GM12865 (cell line): ENCODE data around the gene RIMKLA.

ENCODE experiments used
- DNase-seq: peaks from one replicate; pipeline ENCODE4 v3.0.0; 2010; ENCODE audit warnings: low read depth
- H3K4me3 ChIP-seq: 2 replicates; pipeline ENCODE4 v1.5.1; 2011; ENCODE audit warnings: mild to moderate bottlenecking, low read depth, low read length, control low read depth
- CTCF ChIP-seq: IDR thresholded peaks from 2 replicates; pipeline ENCODE4 v1.5.1; 2011; ENCODE audit warnings: low read length, control low read depth, low read depth, inconsistent platforms; ENCODE audit not compliant: insufficient read depth; ENCODE audit errors: missing control alignments

RIMKLA gene

GRCh38 chr1:42370876-42371549 lies 9.6 kb upstream of the RIMKLA start:
- no peak for DNase-seq
- no peak overlapping the region for H3K4me3 ChIP-seq
- no peak for TF ChIP-seq CTCF

GRCh38 chr1:42372796-42373195 lies 7.8 kb upstream of the RIMKLA start:
- H3K4me3 ChIP-seq, result no peak overlapping the region
- no peak for TF ChIP-seq CTCF
- no peak for DNase-seq

DNA sequence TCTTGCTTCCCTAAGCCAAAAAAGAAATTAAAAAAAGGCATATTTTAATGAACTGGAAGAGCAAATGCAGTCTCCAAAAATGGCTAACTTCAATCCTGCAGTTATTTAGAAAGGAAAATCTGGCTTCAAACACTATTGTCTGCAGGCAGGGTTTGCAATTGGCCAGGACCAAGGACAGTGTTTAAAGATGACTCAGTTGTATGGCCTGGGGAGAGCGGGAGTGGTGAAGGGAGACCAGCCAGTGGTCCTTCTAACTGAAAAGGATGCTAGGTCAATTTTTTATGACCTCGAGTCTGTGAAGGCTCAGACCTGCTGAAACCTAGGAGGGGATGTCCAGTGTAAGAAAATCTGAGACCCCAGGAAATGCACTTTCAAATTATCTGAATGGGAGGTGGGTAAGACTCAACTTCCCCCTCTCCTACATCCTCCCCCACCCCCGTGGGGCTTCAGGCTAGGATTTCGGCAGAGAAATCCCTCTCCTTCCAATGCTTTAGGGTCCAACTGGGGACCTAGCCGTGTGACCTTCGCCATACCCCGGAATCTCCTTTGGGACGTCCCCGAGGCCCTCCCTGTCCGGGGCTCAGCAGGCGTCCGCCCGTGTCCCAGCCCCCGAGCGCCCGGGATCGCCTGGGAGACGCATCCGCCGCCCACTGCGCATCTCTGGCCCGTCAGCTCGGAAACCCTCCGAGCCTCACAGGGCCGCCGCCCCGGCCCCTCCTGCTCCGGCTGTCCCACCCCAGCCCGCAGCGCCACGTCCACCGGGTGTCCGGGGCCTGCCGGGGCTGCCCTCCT lies 602 bp upstream of the RIMKLA start:
- peak overlapping the region; percentile 56 for H3K4me3 ChIP-seq
- DNase-seq, result no peak
- TF ChIP-seq CTCF, result no peak

DNA sequence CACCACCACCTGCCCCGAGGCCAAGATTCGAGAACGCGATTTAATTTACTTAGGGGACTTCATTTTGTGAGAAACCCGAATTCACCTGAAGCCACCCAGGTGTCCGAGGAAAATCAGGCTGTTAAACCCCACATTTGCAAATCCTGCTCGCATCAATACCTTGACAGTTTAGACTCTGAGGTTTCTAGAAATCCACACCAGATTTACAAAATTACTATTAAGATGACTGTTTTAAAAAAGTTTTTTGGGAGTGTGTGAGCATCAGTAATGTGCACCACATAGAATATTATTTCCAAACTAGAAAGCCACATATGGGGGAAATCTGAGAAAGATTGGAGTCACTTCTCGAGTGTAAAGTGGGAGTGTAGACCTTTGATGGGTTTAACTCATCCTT lies 685 bp downstream of the RIMKLA start:
- H3K4me3 ChIP-seq, result peak overlapping the region; percentile 93
- TF ChIP-seq CTCF, result no peak
- DNase-seq, result no peak

GRCh38 chr1:42385283-42385682 lies 4.7 kb downstream of the RIMKLA start:
- TF ChIP-seq CTCF, result no peak
- H3K4me3 ChIP-seq, result no peak overlapping the region
- DNase-seq, result no peak

DNA sequence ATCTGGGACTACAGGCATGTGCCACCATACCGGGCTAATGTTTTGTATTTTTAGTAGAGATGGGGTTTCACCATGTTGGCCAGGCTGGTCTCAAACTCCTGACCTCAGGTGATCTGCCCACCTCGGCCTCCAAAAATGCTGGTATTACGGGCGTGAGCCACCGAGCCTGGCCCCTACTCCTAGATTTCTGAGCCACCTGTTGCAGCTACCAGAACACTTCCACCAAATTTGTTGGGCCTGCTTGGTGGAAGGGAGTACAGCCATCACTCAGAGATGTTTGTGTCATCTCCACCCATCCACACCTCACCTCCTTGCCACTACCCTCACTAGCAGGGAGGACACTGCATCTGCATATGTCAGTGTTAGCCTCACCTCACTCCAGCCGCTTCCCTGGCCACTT lies 5.5 kb downstream of the RIMKLA start:
- DNase-seq, result no peak
- H3K4me3 ChIP-seq, result no peak overlapping the region
- no peak for TF ChIP-seq CTCF
